GM18951 (cell line): Measurements from ENCODE around the gene ZBTB39.
"Not testable (repeated sequence)": the region's sequence is repeated elsewhere in the genome, so short reads cannot be mapped to it uniquely, and the experiment has no call there.

Experiments
- POLR2A ChIP-seq: IDR thresholded peaks from 4 replicates; pipeline ENCODE4 v1.6.1; 2011; ENCODE audit warnings: mild to moderate bottlenecking; ENCODE audit not compliant: insufficient read length, insufficient read depth; ENCODE audit errors: extremely low read depth
- in situ Hi-C: fragments of 300-500 bp; cut with MboI; formaldehyde crosslinking; loops from one replicate; pipeline ENCODE4 v1.12.0; 2022; ENCODE audit warnings: low sequenced_read_pairs, mixed read lengths, inconsistent platforms; ENCODE audit not compliant: unreplicated experiment

The ZBTB39 gene

GRCh38 chr12:57019983-57020719, 13.8 kb upstream of the ZBTB39 start:
- TF ChIP-seq POLR2A, result no peak
- in situ Hi-C loops, result no loop called here

DNA sequence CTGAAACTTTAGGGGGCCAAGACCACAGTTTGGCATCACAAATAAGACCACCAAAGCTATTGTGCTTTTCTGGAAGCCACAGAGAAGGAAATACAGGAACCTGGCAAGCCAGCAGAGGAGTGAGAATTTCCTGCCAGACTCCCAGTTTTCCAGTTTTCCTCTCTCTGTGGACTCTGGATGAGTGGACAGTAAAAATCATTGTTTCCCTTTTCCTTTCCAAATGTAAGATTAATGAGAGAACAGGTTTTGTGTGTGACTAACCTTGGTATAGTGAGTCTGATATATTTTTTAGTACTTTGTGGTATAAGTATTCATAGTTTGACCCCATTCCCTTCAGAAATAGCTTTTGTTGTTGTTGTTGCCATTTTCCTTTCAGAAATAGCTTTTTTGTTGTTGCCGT, 12.6 kb upstream of the ZBTB39 start:
- no peak for TF ChIP-seq POLR2A

DNA sequence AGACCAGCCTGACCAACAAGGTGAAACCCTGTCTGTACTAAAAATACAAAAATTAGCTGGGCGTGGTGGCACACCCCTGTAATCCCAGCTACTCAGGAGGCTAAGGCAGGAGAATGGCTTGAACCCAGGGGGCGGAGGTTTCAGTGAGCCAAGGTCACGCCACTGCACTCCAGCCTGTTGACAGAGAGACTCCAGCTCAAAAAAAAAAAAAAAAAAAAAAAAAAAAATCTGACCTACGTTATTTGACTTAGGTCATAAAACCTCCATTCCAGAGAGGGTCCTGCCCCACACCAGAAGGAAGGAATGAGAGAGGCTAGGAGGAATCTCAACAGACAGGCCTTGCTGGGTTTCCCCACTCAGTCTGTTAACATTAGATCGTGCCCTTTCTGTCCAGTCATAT, 12.0 kb upstream of the ZBTB39 start:
- in situ Hi-C loops, result not testable (repeated sequence)

More for the DNA sequence above, 12.6 kb upstream of the ZBTB39 start:
- in situ Hi-C loops, result no loop called here

DNA sequence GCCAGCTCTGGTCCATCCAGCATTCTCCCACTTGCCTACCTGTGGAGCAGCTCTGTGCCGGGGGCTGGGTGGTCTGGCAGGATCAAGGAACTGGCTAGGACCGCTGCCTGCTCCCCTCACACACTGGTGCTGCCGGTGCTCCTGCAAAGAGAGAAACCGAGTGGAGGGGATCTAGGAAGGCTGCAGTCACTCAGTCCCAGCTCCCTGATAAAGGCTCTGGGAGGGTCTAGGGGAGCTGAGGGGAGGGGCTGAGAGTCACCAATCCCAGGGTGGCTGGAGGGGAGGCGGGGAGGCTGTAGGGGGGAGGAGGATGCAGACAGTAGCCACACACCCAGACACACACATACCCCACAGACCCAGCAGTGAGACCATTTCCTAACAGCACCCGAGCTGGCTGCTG, 10.0 kb upstream of the ZBTB39 start, which contains the start of gene TAC3:
Gene TAC3 (minus strand): TSS at position 182 of the 400 bp plus-strand sequence. CDS start 732 bp downstream, outside the sequence.
- no peak for TF ChIP-seq POLR2A
- in situ Hi-C loops, result no loop called here

DNA sequence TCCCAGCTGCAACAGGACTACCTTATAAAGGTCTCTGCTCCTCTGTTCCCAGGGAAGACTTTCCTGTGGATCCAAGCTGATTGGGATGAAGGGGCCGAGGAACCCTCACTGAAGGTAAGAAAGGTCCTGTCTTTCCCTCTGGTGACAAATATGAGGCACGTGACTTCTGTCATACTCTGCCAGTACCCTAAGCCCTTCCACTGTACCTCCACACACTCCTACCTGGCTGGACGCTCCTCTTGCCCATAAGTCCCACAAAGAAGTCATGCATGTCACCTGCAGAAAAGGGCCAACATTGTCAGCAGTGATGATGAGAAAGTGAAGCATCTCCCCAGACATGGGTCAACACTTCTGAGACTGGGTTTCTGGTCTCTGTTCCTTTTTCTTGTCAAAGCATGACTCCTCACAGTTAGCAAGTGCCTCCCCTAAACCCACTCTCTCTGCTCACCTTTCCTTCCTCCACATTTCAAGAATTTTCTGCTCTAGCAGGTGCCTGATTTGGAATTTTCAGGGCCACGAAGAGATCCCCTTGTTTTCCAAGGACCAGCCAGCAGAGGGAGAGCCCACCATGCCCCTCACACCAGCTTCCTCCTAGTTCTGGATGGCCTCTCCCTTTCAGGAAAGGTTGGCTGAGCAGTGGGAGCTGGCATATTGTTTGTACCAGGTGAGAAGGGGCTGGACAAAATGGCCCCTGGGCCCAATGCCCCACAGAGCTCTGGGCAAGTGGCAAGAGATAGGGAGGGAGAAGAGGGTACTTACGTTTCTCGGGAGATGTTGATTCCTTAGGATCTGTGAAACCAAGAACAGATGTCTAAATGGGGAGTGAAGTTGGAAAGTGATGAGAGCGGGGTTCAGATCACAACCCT, 6.5 kb upstream of the ZBTB39 start:
- in situ Hi-C loops, result no loop called here
- TF ChIP-seq POLR2A, result no peak

DNA sequence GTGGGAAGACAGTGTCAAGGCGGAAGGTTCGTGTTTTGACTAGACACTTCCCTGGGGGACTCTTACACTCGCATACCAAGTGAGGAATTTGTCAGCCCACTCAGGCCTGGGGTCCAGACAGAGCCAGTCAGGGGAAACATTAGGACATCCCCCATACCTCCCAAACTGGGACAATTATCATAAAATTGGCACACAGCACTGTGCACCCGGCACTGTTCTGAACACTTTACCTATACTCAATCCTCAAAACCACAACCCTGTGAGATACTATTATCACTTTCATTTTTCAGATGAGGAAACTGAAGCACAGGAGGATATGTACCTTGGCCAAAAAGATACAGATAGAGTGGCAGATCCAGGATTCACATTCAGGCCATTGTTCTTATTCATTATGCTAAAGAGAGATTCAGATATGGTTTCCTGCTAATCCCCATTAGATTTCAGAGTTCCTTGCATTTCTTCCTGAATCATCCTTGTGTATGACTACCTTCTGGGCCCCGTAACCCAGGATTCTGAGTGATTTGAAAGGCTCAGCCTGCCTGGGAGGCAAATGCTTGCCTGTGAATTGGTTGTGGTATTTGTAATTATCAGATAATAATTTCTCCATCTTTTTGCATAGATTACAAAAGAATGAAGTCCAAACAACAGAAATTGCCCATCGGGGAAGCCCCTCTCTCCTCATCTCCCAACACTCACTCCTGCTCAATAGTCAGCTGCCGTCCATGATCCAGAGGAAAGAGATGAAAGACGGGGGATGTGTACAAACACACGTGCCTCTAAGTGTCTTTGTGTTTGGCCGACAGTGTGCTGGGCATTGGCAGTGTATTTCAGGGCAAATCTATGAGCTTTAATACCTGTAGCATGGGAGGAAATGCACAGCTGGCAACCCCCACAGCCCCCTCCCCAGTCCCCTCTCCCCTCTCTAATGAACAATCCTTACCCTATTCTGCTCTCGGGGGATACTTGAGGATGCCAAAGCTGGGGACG, 5.4 kb upstream of the ZBTB39 start:
- no peak for TF ChIP-seq POLR2A
- in situ Hi-C loops, result no loop called here

DNA sequence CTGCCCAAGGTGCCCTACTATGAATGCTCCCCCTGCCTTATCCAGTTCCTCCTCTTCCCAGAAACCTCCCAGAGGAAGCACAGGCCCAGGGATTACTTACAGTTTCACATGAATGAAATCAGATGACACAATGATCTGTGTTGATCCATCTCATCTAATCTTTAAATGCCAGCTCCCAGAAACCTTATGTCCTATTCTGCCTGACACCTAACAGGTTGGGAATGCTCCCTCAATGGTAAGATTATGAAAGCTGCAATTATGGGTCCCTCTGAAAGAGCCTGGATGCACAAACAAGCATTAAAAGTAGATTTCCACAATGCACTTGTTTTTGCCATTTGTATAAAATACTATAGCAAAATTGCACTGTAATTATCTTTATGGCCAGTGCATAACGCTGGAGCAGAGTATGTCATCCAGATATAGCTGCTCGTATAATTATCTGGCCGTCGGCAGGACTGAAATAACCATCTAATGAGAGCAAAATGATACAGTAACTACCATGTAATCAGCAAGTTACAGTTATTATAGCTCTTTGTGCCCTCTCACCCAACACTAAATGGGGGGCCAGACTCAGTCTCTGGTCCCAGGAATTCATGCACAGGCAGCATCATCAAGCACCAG, 4.4 kb upstream of the ZBTB39 start:
- TF ChIP-seq POLR2A, result no peak
- in situ Hi-C loops, result no loop called here

DNA sequence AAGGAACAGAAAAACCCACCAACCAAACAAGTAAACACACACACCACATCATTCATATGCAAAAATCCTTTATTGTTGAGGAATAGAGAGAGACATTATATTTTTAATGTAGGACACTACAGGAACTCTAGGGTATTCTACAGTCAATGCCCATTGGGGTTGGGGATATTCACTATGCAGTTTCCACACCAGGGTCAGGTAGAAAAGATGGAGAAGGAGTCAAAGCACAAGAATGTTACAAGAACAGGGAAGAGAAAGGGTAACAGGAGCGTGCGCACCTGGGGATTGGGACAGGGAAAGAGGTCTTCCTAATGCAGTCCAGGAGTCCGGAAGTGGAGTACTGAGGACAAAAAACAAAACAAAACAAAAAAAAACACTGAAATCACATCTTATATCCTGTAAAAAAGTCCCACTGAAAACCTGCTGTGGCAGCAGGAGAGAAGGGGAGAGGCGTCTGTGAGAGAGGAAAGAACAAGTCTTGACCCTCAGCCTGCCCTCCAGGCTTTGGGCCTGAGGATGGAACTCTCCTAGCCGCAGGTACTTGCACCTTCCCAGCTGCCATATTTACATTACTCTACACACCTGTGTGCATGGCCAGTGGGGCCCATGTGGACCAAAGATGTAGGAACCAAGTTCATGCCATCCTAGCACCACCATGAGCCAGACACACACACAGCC, 3.7 kb upstream of the ZBTB39 start:
- in situ Hi-C loops, result loop anchor here (10.0 kb wide), 1 partner anchor 105 kb away; the partner anchor contains the start of gene STAT6
- no peak for TF ChIP-seq POLR2A

DNA sequence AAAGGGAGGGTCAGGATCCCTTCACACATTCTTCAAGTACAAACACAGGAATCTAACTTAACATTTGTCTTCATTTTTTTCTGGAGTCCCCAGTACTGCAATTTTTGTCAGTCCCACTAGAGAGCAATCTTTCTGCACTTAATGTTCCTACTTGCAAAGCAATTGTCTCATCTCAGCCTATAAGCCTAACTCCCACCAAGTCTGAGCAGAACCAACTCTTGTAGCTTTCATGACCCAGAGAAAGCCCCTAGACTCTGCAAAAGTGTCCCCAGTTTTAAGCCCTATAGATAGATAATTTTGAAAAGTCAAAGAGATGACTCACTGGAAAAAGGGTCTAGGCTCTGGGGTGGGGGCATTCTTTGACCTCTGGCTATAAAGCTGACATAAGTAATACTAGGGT, 1.8 kb upstream of the ZBTB39 start:
- TF ChIP-seq POLR2A, result no peak

GRCh38 chr12:57006809-57007475, 596 bp upstream of the ZBTB39 start:
- in situ Hi-C loops, result loop anchor here (10.0 kb wide), 1 partner anchor 108 kb away; the partner anchor contains the start of gene STAT6
- TF ChIP-seq POLR2A, result no peak

More for the DNA sequence above, 1.8 kb upstream of the ZBTB39 start:
- in situ Hi-C loops, result loop anchor here (10.0 kb wide), 1 partner anchor 107 kb away; the partner anchor contains the start of gene STAT6

DNA sequence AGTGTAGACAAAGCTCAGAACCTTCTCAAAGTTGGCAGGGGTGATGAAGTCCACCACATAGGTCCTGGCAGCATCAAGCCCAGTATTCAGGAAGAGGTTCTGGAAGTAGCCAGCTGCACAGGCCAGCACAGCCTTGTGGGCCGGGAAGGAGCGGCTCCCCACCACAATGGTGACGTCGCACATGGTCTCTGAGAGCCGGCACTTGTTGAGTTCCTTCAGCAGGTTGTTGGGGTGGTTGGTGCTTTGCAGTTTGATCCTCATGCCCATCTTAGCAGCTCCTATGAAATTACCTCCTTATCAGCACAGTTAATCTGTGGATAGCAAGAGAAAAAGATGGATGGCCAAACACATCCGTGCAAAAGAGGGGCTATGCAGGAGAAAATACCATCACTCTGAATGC, 1.7 kb downstream of the ZBTB39 start:
- in situ Hi-C loops, result loop anchor here (10.0 kb wide), 1 partner anchor 110 kb away; the partner anchor contains the start of gene STAT6
- no peak for TF ChIP-seq POLR2A
